Skeletal muscle satellite cell (primary cell): ENCODE results near the gene IQSEC2.
A peak's percentile ranks its signal among the peaks of the same experiment; 100 is the strongest.

Experiments used
- H3K27me3 ChIP-seq: 2 replicates; pipeline ENCODE4 v1.7.0; 2013; ENCODE audit warnings: low read length; ENCODE audit not compliant: control insufficient read depth, insufficient read depth
- H3K36me3 ChIP-seq: 2 replicates; pipeline ENCODE4 v1.7.0; 2013; ENCODE audit warnings: mild to moderate bottlenecking, control low read depth, low read length; ENCODE audit not compliant: insufficient read depth
- H3K4me1 ChIP-seq: 2 replicates; pipeline ENCODE4 v1.7.0; 2013; ENCODE audit warnings: low read length; ENCODE audit not compliant: control insufficient read depth, insufficient read depth
- H3K4me2 ChIP-seq: 2 replicates; pipeline ENCODE4 v1.7.0; 2013; ENCODE audit warnings: mild to moderate bottlenecking, low read length
- H3K4me3 ChIP-seq: 2 replicates; pipeline ENCODE4 v1.7.0; 2013; ENCODE audit warnings: low read length
- H3K9ac ChIP-seq: 2 replicates; pipeline ENCODE4 v1.7.0; 2013; ENCODE audit warnings: mild to moderate bottlenecking, low read depth, low read length, moderate library complexity
- H3K9me3 ChIP-seq: replicated peaks from 2 replicates; pipeline ENCODE4 v1.7.0; 2013; ENCODE audit warnings: mild to moderate bottlenecking, control low read depth, low read length

The IQSEC2 gene

GRCh38 chrX:53262189-53262917, 19.0 kb downstream of the IQSEC2 start:
- H3K4me1 ChIP-seq, result peaks cover 43% of the 10 kb centered on the region
- peaks cover 15% of the 10 kb centered on the region for H3K27me3 ChIP-seq
- peak overlapping the region; percentile 49 for H3K4me2 ChIP-seq
- H3K4me3 ChIP-seq, result no peak overlapping the region
- no peak overlapping the region for H3K9ac ChIP-seq
- H3K36me3 ChIP-seq, result no peaks in the 10 kb centered on the region
- no peaks in the 10 kb centered on the region for H3K9me3 ChIP-seq

- Histone ChIP-seq H3K4me3 (no peak overlapping the region), H3K36me3 (no peaks in the 10 kb centered on the region), H3K9ac (no peak overlapping the region), H3K4me2 (no peak overlapping the region), H3K4me1 (peaks cover 38% of the 10 kb centered on the region), H3K27me3 (peaks cover 22% of the 10 kb centered on the region), H3K9me3 (no peaks in the 10 kb centered on the region)
These were observed 19.9 kb downstream of the IQSEC2 start for GRCh38 chrX:53261355-53261972.

GRCh38 chrX:53260836-53261235, 20.5 kb downstream of the IQSEC2 start:
- H3K9ac ChIP-seq, result no peak overlapping the region
- no peaks in the 10 kb centered on the region for H3K9me3 ChIP-seq
- no peak overlapping the region for H3K4me3 ChIP-seq
- no peaks in the 10 kb centered on the region for H3K36me3 ChIP-seq
- no peak overlapping the region for H3K4me2 ChIP-seq
- H3K27me3 ChIP-seq, result peaks cover 25% of the 10 kb centered on the region
- peaks cover 32% of the 10 kb centered on the region for H3K4me1 ChIP-seq

- H3K9me3 ChIP-seq, result no peaks in the 10 kb centered on the region
- H3K36me3 ChIP-seq, result no peaks in the 10 kb centered on the region
- peaks cover 5% of the 10 kb centered on the region for H3K4me1 ChIP-seq
- H3K9ac ChIP-seq, result no peak overlapping the region
- no peak overlapping the region for H3K4me2 ChIP-seq
- H3K4me3 ChIP-seq, result no peak overlapping the region
- H3K27me3 ChIP-seq, result peaks cover 40% of the 10 kb centered on the region
These were observed 23.5 kb downstream of the IQSEC2 start for GRCh38 chrX:53257670-53258423.

- H3K4me1 ChIP-seq, result no peaks in the 10 kb centered on the region
- no peak overlapping the region for H3K4me2 ChIP-seq
- H3K27me3 ChIP-seq, result peaks cover 39% of the 10 kb centered on the region
- no peaks in the 10 kb centered on the region for H3K9me3 ChIP-seq
- H3K36me3 ChIP-seq, result no peaks in the 10 kb centered on the region
- H3K9ac ChIP-seq, result no peak overlapping the region
- no peak overlapping the region for H3K4me3 ChIP-seq
These were observed 24.2 kb downstream of the IQSEC2 start for GRCh38 chrX:53257166-53257565.

- Histone ChIP-seq H3K9ac (no peak overlapping the region), H3K27me3 (peaks cover 35% of the 10 kb centered on the region), H3K4me3 (no peak overlapping the region), H3K4me1 (no peaks in the 10 kb centered on the region), H3K9me3 (no peaks in the 10 kb centered on the region), H3K36me3 (no peaks in the 10 kb centered on the region), H3K4me2 (no peak overlapping the region)
These were observed 24.8 kb downstream of the IQSEC2 start for GRCh38 chrX:53256446-53257041.

GRCh38 chrX:53255738-53256191, 25.6 kb downstream of the IQSEC2 start:
- H3K36me3 ChIP-seq, result no peaks in the 10 kb centered on the region
- no peak overlapping the region for H3K4me2 ChIP-seq
- no peaks in the 10 kb centered on the region for H3K9me3 ChIP-seq
- H3K4me3 ChIP-seq, result no peak overlapping the region
- peaks cover 35% of the 10 kb centered on the region for H3K27me3 ChIP-seq
- no peaks in the 10 kb centered on the region for H3K4me1 ChIP-seq
- no peak overlapping the region for H3K9ac ChIP-seq

GRCh38 chrX:53254570-53255461, 26.6 kb downstream of the IQSEC2 start:
- H3K36me3 ChIP-seq, result no peaks in the 10 kb centered on the region
- H3K9ac ChIP-seq, result no peak overlapping the region
- H3K9me3 ChIP-seq, result no peaks in the 10 kb centered on the region
- H3K27me3 ChIP-seq, result peaks cover 28% of the 10 kb centered on the region
- H3K4me3 ChIP-seq, result no peak overlapping the region
- H3K4me1 ChIP-seq, result no peaks in the 10 kb centered on the region
- H3K4me2 ChIP-seq, result no peak overlapping the region

GRCh38 chrX:53253293-53254020, 27.9 kb downstream of the IQSEC2 start:
- no peaks in the 10 kb centered on the region for H3K4me1 ChIP-seq
- no peaks in the 10 kb centered on the region for H3K9me3 ChIP-seq
- H3K4me2 ChIP-seq, result no peak overlapping the region
- no peaks in the 10 kb centered on the region for H3K36me3 ChIP-seq
- H3K9ac ChIP-seq, result no peak overlapping the region
- H3K4me3 ChIP-seq, result no peak overlapping the region
- peaks cover 37% of the 10 kb centered on the region for H3K27me3 ChIP-seq

- Histone ChIP-seq H3K9me3 (no peaks in the 10 kb centered on the region), H3K4me2 (no peak overlapping the region), H3K36me3 (no peaks in the 10 kb centered on the region), H3K9ac (no peak overlapping the region), H3K27me3 (peaks cover 43% of the 10 kb centered on the region), H3K4me3 (no peak overlapping the region), H3K4me1 (no peaks in the 10 kb centered on the region)
These were observed 30.1 kb downstream of the IQSEC2 start for GRCh38 chrX:53251307-53251706.
